Measurements from ENCODE around the gene CFAP91. TPM values are rescaled to one million over a fixed set of nuclear protein-coding genes. Genes with fewer than 3 reads are reported as not detected.
"Not testable (repeated sequence)": the region's sequence is repeated elsewhere in the genome, so short reads cannot be mapped to it uniquely, and the experiment has no call there.

Gene CFAP91
- total RNA-seq, 6 experiments from 2014 or later = 0.09 to 5.7 (median 1.1) TPM

DNA sequence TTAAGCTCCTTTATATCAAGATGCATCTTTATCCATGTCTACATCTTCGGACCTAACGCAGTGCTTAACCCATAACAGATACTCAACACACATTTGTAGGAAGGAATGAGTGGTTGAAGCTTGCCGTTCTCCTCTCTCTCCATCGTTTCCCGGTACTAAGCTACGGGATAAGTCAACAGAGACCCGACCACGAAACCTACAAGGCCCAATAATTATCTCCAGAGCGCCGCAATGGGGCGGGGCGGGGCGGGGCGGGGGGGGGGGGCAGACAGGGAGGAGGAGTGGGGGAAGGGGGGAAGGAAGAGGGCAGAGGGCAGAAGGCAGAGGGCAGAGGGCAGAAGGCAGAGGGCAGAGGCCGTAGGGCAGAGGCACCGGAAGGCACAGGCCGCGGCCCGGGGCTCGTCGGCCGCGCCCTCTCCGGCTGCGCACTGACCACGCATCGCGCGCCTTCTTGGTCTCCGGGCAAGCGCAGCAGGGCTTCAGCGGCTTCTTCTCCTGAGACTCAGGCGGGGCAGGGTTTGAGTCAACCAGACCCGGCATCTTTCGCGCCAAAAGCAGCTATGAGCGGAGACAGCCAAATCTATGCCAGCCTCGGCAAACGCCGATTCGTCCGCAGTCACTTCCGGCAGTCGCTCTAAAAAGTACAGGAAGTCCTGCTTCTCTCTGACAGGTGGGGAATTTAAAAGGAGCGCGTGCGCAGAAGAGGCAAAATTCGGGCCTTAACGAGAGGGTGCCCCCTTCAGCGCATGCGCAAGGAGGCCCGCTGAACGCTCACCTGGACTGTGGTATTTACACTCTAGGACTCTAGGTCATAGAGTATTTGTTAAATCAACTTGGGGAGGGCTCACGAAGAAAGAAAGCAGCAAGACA is 25.8 kb upstream of the CFAP91 start, which contains the start of gene COX17:
Gene COX17 (minus strand): TSS at position 636 of the 870 bp plus-strand sequence. CDS start 96 bp downstream, at position 540.
- H3K36me3 ChIP-seq = peaks cover 0 to 23% (median 6%) of the 10 kb centered on the region in 4 donors
- no peaks in the 10 kb centered on the region for H3K9me3 ChIP-seq
- peaks cover 0 to 10% (median 4%) of the 10 kb centered on the region in 4 donors for H3K4me1 ChIP-seq
- H3K27ac ChIP-seq = peak within 1 kb of the TSS; percentile 89 to 96 (median 92)
- ATAC-seq (peak; percentile 97 to 99 (median 98)), DNase-seq (peak; percentile 95 to 98 (median 97))
- WGBS (ENCODE audit: insufficient coverage, low coverage, low lambda C conversion rate, missing lambda C conversion rate) = under 1% methylated on average over 36 of the region's 54 CpGs
- H3K4me3 ChIP-seq = peak within 1 kb of the TSS; percentile 76 to 81 (median 81)
- H3K27me3 ChIP-seq = no peaks in the 10 kb centered on the region
- TF ChIP-seq, protein P1, sequence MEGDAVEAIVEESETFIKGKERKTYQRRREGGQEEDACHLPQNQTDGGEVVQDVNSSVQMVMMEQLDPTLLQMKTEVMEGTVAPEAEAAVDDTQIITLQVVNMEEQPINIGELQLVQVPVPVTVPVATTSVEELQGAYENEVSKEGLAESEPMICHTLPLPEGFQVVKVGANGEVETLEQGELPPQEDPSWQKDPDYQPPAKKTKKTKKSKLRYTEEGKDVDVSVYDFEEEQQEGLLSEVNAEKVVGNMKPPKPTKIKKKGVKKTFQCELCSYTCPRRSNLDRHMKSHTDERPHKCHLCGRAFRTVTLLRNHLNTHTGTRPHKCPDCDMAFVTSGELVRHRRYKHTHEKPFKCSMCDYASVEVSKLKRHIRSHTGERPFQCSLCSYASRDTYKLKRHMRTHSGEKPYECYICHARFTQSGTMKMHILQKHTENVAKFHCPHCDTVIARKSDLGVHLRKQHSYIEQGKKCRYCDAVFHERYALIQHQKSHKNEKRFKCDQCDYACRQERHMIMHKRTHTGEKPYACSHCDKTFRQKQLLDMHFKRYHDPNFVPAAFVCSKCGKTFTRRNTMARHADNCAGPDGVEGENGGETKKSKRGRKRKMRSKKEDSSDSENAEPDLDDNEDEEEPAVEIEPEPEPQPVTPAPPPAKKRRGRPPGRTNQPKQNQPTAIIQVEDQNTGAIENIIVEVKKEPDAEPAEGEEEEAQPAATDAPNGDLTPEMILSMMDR (IDR thresholded peaks at IDR 0.05) = no peak
- peak; percentile 87 for TF ChIP-seq POLR2A (IDR thresholded peaks at IDR 0.05)
- intact Hi-C loops (cut with DNase I) = no loop called here

DNA sequence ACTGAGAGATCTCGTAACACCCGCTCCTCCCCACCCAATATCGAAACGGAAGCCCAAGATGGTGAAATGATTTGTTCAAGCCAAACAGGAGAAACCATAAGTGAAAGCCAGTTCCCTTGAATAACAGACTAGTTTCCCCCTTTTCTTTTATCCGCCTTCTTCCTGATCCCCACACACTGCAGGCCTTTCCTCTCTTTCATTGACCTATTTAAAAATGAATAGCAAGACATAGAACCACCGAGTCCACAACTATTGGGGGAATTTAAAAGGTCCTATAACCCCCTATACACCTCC is 25.2 kb upstream of the CFAP91 start:
- Histone ChIP-seq H3K9me3 (no peaks in the 10 kb centered on the region), H3K4me1 (peaks cover 0 to 10% (median 4%) of the 10 kb centered on the region in 4 donors), H3K4me3 (peak overlapping the region; percentile 76 to 81 (median 81)), H3K27ac (peak overlapping the region; percentile 89 to 96 (median 92)), H3K36me3 (peaks cover 0 to 23% (median 5%) of the 10 kb centered on the region in 4 donors), H3K27me3 (no peaks in the 10 kb centered on the region)
- no peak for ATAC-seq
- 5% methylated on average over 6 of the region's 6 CpGs for WGBS (ENCODE audit: insufficient coverage, low coverage, low lambda C conversion rate, missing lambda C conversion rate)
- TF ChIP-seq, protein P1 (IDR thresholded peaks at IDR 0.05) = no peak
- TF ChIP-seq POLR2A (IDR thresholded peaks at IDR 0.05) = no peak
- intact Hi-C loops (cut with DNase I) = no loop called here
- no peak for DNase-seq

DNA sequence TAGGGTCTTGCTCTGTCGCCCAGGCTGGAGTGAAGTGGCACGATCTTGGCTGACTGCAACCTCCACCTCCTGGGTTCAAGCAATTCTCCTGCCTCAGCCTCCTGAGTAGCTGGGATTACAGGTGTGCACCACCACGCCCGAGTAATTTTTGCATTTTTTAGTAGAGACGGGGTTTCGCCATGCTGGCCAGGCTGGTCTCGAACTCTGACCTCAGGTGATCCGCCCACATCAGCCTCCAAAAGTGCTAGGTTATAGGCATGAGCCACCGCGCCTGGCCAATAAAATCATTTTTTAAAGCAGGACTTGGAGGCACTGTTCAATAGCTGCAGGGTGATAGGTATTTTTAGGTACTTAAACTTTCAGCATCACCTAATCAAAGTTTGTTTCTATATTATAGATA is 24.6 kb upstream of the CFAP91 start:
- peaks cover 0 to 17% (median 2%) of the 10 kb centered on the region in 4 donors for H3K36me3 ChIP-seq
- peak overlapping the region in 1 of 3 donors; percentile 81 for H3K4me3 ChIP-seq
- DNase-seq; H3K27me3 ChIP-seq; H3K27ac ChIP-seq; H3K4me1 ChIP-seq; H3K9me3 ChIP-seq; ATAC-seq; intact Hi-C loops (cut with DNase I): not testable (repeated sequence)
- 90% methylated on average over 7 of the region's 10 CpGs for WGBS (ENCODE audit: insufficient coverage, low coverage, low lambda C conversion rate, missing lambda C conversion rate)

DNA sequence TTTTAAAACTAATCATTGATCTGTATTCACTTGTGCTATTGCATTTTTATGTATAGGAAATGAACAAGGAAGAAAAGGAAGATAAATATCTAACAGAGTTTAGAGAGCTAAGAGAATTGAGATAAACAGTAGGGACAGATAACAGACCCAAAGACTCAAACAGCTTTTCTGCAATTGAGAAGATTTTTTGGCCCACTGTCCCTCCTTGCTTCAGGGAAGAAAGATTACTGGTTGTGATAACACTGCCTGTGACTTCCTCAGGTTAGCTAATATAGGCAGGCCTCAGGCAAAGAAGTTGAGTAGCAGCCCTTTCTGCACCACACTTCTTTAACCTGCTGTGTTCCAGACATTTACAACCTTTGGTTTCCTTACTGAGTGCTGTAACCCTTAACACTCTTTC is 22.9 kb upstream of the CFAP91 start:
- no peak for DNase-seq
- no peak for TF ChIP-seq POLR2A (IDR thresholded peaks at IDR 0.05)
- TF ChIP-seq, protein P1 (IDR thresholded peaks at IDR 0.05) = no peak
- Histone ChIP-seq H3K27me3 (no peaks in the 10 kb centered on the region), H3K9me3 (no peaks in the 10 kb centered on the region), H3K27ac (no peak overlapping the region), H3K4me3 (no peak overlapping the region), H3K4me1 (peaks cover 0 to 10% (median 4%) of the 10 kb centered on the region in 4 donors), H3K36me3 (peaks cover 0 to 3% (median 0%) of the 10 kb centered on the region in 4 donors)
- intact Hi-C loops (cut with DNase I) = no loop called here
- ATAC-seq = no peak

DNA sequence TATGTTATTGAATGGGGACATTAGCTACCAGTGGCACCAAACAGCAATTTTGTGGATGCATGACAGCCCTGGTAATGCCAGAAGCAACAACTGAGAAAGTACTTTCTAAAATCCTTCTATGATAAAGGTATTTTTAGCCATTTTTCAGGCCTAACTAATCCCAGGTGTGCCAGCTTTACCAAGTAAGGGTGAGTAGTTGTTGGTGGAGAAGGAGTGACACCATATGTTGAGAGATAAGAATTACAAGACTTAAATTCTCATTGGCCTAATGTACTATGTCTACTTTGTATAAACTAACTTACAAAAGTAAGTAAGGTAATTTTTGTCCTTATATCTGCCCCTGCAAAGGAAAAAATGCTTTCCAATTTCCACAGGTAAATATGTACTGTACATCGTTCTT is 21.5 kb upstream of the CFAP91 start:
- WGBS (ENCODE audit: insufficient coverage, low coverage, low lambda C conversion rate, missing lambda C conversion rate) = 29% methylated on average over 1 of the region's 1 CpG
- H3K4me1 ChIP-seq = peaks cover 0 to 2% (median under 1%) of the 10 kb centered on the region in 4 donors
- ATAC-seq (peak in 1 of 4 donors; percentile 19), DNase-seq (no peak)
- H3K27me3 ChIP-seq = no peaks in the 10 kb centered on the region
- H3K36me3 ChIP-seq = no peaks in the 10 kb centered on the region
- H3K4me3 ChIP-seq = no peak overlapping the region
- intact Hi-C loops (cut with DNase I) = no loop called here
- TF ChIP-seq, protein P1 (IDR thresholded peaks at IDR 0.05) = peak; percentile 35 to 50 (median 46)
- TF ChIP-seq POLR2A (IDR thresholded peaks at IDR 0.05) = no peak
- H3K9me3 ChIP-seq = no peaks in the 10 kb centered on the region
- H3K27ac ChIP-seq = no peak overlapping the region
